HG03060 (cell line): ENCODE data around the gene PPP1R9A.
A peak's percentile ranks its signal among the peaks of the same experiment; 100 is the strongest.

ENCODE experiments used
- ATAC-seq: cut with Tn5 transposase; IDR thresholded peaks from one replicate; pipeline ENCODE4 v1.9.1; 2021; ENCODE audit warnings: low read depth, moderate number of reproducible peaks; ENCODE audit not compliant: unreplicated experiment

PPP1R9A gene

GRCh38 chr7:95298091-95298490 is 390.7 kb downstream of the PPP1R9A start:
- no peak for ATAC-seq

- no peak for ATAC-seq
Observed at GRCh38 chr7:95303013-95303905, 395.9 kb downstream of the PPP1R9A start.

GRCh38 chr7:95304990-95305389 is 397.6 kb downstream of the PPP1R9A start:
- no peak for ATAC-seq

GRCh38 chr7:95309951-95310350 is 402.6 kb downstream of the PPP1R9A start:
- no peak for ATAC-seq

GRCh38 chr7:95311389-95311788 is 404.0 kb downstream of the PPP1R9A start:
- no peak for ATAC-seq

- no peak for ATAC-seq
Observed at GRCh38 chr7:95312561-95312960, 405.2 kb downstream of the PPP1R9A start.

- peak; percentile 59 for ATAC-seq
Observed at GRCh38 chr7:95316588-95316987, 409.2 kb downstream of the PPP1R9A start.

- ATAC-seq, result no peak
Observed at GRCh38 chr7:95317546-95317945, 410.2 kb downstream of the PPP1R9A start.

GRCh38 chr7:95317966-95318365 is 410.6 kb downstream of the PPP1R9A start:
- ATAC-seq, result no peak

GRCh38 chr7:95318501-95319100 is 411.2 kb downstream of the PPP1R9A start:
- ATAC-seq, result no peak

- ATAC-seq, result no peak
Observed at GRCh38 chr7:95319570-95319969, 412.2 kb downstream of the PPP1R9A start.

GRCh38 chr7:95320651-95321050 is 413.3 kb downstream of the PPP1R9A start:
- ATAC-seq, result no peak

GRCh38 chr7:95321720-95322119 is 414.3 kb downstream of the PPP1R9A start:
- ATAC-seq, result no peak

- ATAC-seq, result no peak
Observed at GRCh38 chr7:95322396-95322795, 415.0 kb downstream of the PPP1R9A start.

- ATAC-seq, result no peak
Observed at GRCh38 chr7:95322854-95323253, 415.5 kb downstream of the PPP1R9A start.

- ATAC-seq, result no peak
Observed at GRCh38 chr7:95323410-95324129, 416.2 kb downstream of the PPP1R9A start.

- no peak for ATAC-seq
Observed at GRCh38 chr7:95324431-95324830, 417.0 kb downstream of the PPP1R9A start, which contains the start of gene PON1. Gene PON1 (minus strand): TSS chr7:95324532. CDS start chr7:95324475, 57 bp downstream.

GRCh38 chr7:95327356-95327755 is 420.0 kb downstream of the PPP1R9A start:
- ATAC-seq, result no peak

- ATAC-seq, result peak; percentile 95
Observed at GRCh38 chr7:95330204-95330960, 423.0 kb downstream of the PPP1R9A start.

- ATAC-seq, result peak; percentile 15
Observed at GRCh38 chr7:95330961-95331337, 423.6 kb downstream of the PPP1R9A start.
